ENCODE measurements around the gene BPIFA1. TPM values are rescaled to one million over a fixed set of nuclear protein-coding genes. Genes with fewer than 3 reads are reported as not detected.

BPIFA1 gene
- polyA plus RNA-seq, 1 donor from 2014 or later: not detected

- H3K27me3 ChIP-seq (ENCODE audit: insufficient read depth, low read depth, low read length): no peaks in the 10 kb centered on the region
- no peak overlapping the region for H3K4me3 ChIP-seq (ENCODE audit: low read length)
- no peaks in the 10 kb centered on the region for H3F3A ChIP-seq (ENCODE audit: insufficient read depth, low read length, poor library complexity, severe bottlenecking)
- H3K9me3 ChIP-seq (ENCODE audit: low read length): no peaks in the 10 kb centered on the region
- H4K20me1 ChIP-seq (ENCODE audit: insufficient read depth): no peaks in the 10 kb centered on the region
- no peak overlapping the region for H2AFZ ChIP-seq (ENCODE audit: low read depth, low read length)
- no peaks in the 10 kb centered on the region for H3K36me3 ChIP-seq (ENCODE audit: insufficient read depth, low read length)
- no peaks in the 10 kb centered on the region for H3K9me2 ChIP-seq (ENCODE audit: insufficient read depth, low read length)
- H3K79me2 ChIP-seq (replicated peaks; ENCODE audit: insufficient read depth, low read length): no peaks in the 10 kb centered on the region
- no peak overlapping the region for H3K27ac ChIP-seq (ENCODE audit: low read length)
- TF ChIP-seq REST (IDR thresholded peaks at IDR 0.05; ENCODE audit: borderline replicate concordance): no peak
- TF ChIP-seq, protein P1, sequence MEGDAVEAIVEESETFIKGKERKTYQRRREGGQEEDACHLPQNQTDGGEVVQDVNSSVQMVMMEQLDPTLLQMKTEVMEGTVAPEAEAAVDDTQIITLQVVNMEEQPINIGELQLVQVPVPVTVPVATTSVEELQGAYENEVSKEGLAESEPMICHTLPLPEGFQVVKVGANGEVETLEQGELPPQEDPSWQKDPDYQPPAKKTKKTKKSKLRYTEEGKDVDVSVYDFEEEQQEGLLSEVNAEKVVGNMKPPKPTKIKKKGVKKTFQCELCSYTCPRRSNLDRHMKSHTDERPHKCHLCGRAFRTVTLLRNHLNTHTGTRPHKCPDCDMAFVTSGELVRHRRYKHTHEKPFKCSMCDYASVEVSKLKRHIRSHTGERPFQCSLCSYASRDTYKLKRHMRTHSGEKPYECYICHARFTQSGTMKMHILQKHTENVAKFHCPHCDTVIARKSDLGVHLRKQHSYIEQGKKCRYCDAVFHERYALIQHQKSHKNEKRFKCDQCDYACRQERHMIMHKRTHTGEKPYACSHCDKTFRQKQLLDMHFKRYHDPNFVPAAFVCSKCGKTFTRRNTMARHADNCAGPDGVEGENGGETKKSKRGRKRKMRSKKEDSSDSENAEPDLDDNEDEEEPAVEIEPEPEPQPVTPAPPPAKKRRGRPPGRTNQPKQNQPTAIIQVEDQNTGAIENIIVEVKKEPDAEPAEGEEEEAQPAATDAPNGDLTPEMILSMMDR (IDR thresholded peaks at IDR 0.05; ENCODE audit: poor library complexity, severe bottlenecking): no peak
- TF ChIP-seq EZH2 (IDR thresholded peaks at IDR 0.05; ENCODE audit: borderline replicate concordance, insufficient read depth, low read length, poor library complexity, severe bottlenecking): no peak
- TF ChIP-seq POLR2AphosphoS5 (IDR thresholded peaks at IDR 0.05): no peak
- no peak for TF ChIP-seq SMC3 (conservative IDR thresholded peaks at IDR 0.05; ENCODE audit: poor library complexity)
- no peak for TF ChIP-seq TAF1 (IDR thresholded peaks at IDR 0.05; ENCODE audit: low read depth)
- TF ChIP-seq MXI1 (conservative IDR thresholded peaks at IDR 0.05; ENCODE audit: poor library complexity, severe bottlenecking): no peak
- TF ChIP-seq EP300 (conservative IDR thresholded peaks at IDR 0.05; ENCODE audit: poor library complexity, severe bottlenecking): no peak
- TF ChIP-seq RAD21 (conservative IDR thresholded peaks at IDR 0.05): no peak
- H3K9ac ChIP-seq (ENCODE audit: low read length): no peak overlapping the region
- no peak overlapping the region for H3K4me2 ChIP-seq (ENCODE audit: low read length)
These were observed 19.2 kb downstream of the BPIFA1 start for GRCh38 chr20:33255005-33255404.

DNA sequence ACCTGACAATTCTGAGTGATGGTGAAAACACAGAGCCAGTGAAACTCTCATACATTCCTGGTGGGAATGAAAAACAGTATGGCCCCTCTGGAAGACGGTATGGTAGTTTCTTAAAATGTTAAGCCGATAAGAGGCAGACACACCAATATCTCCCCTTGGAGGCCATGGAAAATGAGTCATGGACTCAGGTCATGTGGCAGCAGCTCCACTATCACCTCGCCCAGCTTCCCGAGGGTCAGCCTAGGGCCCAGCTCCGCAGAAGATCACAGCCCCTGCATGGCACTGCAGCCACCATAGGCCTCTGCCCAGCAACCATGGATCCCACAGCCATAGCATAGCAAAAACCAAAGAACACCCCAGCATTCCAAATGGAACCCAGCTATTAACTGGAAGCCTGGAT, 21.4 kb downstream of the BPIFA1 start:
- Histone ChIP-seq H3K9me2 (ENCODE audit: insufficient read depth, low read length) (no peaks in the 10 kb centered on the region), H3K9me3 (ENCODE audit: low read length) (no peaks in the 10 kb centered on the region), H3F3A (ENCODE audit: insufficient read depth, low read length, poor library complexity, severe bottlenecking) (no peaks in the 10 kb centered on the region), H3K36me3 (ENCODE audit: insufficient read depth, low read length) (no peaks in the 10 kb centered on the region), H3K4me2 (ENCODE audit: low read length) (no peak overlapping the region), H3K4me3 (ENCODE audit: low read length) (no peak overlapping the region), H4K20me1 (ENCODE audit: insufficient read depth) (no peaks in the 10 kb centered on the region), H2AFZ (ENCODE audit: low read depth, low read length) (no peak overlapping the region), H3K9ac (ENCODE audit: low read length) (no peak overlapping the region), H3K79me2 (replicated peaks; ENCODE audit: insufficient read depth, low read length) (no peaks in the 10 kb centered on the region), H3K27ac (ENCODE audit: low read length) (no peak overlapping the region), H3K27me3 (ENCODE audit: insufficient read depth, low read depth, low read length) (no peaks in the 10 kb centered on the region)
- TF ChIP-seq SMC3 (conservative IDR thresholded peaks at IDR 0.05; ENCODE audit: poor library complexity): no peak

- H3K27me3 ChIP-seq (ENCODE audit: insufficient read depth, low read depth, low read length): no peaks in the 10 kb centered on the region
These were observed 23.6 kb downstream of the BPIFA1 start for GRCh38 chr20:33259371-33259770.

More at GRCh38 chr20:33259371-33259770, 23.6 kb downstream of the BPIFA1 start:
- Histone ChIP-seq H3K9ac (ENCODE audit: low read length) (no peak overlapping the region), H3K9me2 (ENCODE audit: insufficient read depth, low read length) (no peaks in the 10 kb centered on the region), H3K79me2 (replicated peaks; ENCODE audit: insufficient read depth, low read length) (no peaks in the 10 kb centered on the region), H3K9me3 (ENCODE audit: low read length) (no peaks in the 10 kb centered on the region), H2AFZ (ENCODE audit: low read depth, low read length) (no peak overlapping the region), H3K36me3 (ENCODE audit: insufficient read depth, low read length) (no peaks in the 10 kb centered on the region), H3K4me2 (ENCODE audit: low read length) (no peak overlapping the region), H4K20me1 (ENCODE audit: insufficient read depth) (no peaks in the 10 kb centered on the region), H3K27ac (ENCODE audit: low read length) (no peak overlapping the region), H3F3A (ENCODE audit: insufficient read depth, low read length, poor library complexity, severe bottlenecking) (no peaks in the 10 kb centered on the region), H3K4me3 (ENCODE audit: low read length) (no peak overlapping the region)
- TF ChIP-seq, protein P1 (IDR thresholded peaks at IDR 0.05; ENCODE audit: poor library complexity, severe bottlenecking): no peak
- TF ChIP-seq EP300 (conservative IDR thresholded peaks at IDR 0.05; ENCODE audit: poor library complexity, severe bottlenecking) (no peak), EZH2 (IDR thresholded peaks at IDR 0.05; ENCODE audit: borderline replicate concordance, insufficient read depth, low read length, poor library complexity, severe bottlenecking) (no peak), SMC3 (conservative IDR thresholded peaks at IDR 0.05; ENCODE audit: poor library complexity) (no peak), REST (IDR thresholded peaks at IDR 0.05; ENCODE audit: borderline replicate concordance) (no peak), MXI1 (conservative IDR thresholded peaks at IDR 0.05; ENCODE audit: poor library complexity, severe bottlenecking) (no peak), TAF1 (IDR thresholded peaks at IDR 0.05; ENCODE audit: low read depth) (no peak), POLR2AphosphoS5 (IDR thresholded peaks at IDR 0.05) (no peak), RAD21 (conservative IDR thresholded peaks at IDR 0.05) (no peak)

Data from neural cell (in vitro differentiated cells).